IPS-NIHi7 (cell line): ENCODE data around the gene SMC1B.
"Not testable (repeated sequence)": the region's sequence is repeated elsewhere in the genome, so short reads cannot be mapped to it uniquely, and the experiment has no call there.

Experiments used
- DNase-seq: peaks from one replicate; pipeline ENCODE4 v3.0.0; 2012; ENCODE audit warnings: mixed read lengths; ENCODE audit errors: extremely low spot score

SMC1B gene

GRCh38 chr22:45304971-45305370 is 108.4 kb downstream of the SMC1B start:
- DNase-seq, result no peak

- DNase-seq, result no peak
Observed at GRCh38 chr22:45303181-45303580, 110.2 kb downstream of the SMC1B start.

GRCh38 chr22:45302751-45303150 is 110.6 kb downstream of the SMC1B start:
- no peak for DNase-seq

- peak; percentile 44 for DNase-seq
Observed at GRCh38 chr22:45298934-45299505, 114.4 kb downstream of the SMC1B start.

GRCh38 chr22:45296628-45297297 is 116.6 kb downstream of the SMC1B start:
- DNase-seq, result no peak

GRCh38 chr22:45295492-45295891 is 117.9 kb downstream of the SMC1B start:
- DNase-seq, result no peak

GRCh38 chr22:45295004-45295403 is 118.4 kb downstream of the SMC1B start:
- not testable (repeated sequence) for DNase-seq
